Measurements from ENCODE around the gene PTPRB. TPM values are rescaled to one million over a fixed set of nuclear protein-coding genes. Genes with fewer than 3 reads are reported as not detected.

The PTPRB gene
- total RNA-seq, 1 experiment from 2014 or later, result 0.33 TPM

GRCh38 chr12:70619471-70620152, 17.6 kb downstream of the PTPRB start:
- no peak for ATAC-seq
- CTCF ChIA-PET, result no interaction called here
- DNase-seq (ENCODE audit: low read depth, low spot score), result no peak
- no peak for TF ChIP-seq REST (IDR thresholded peaks at IDR 0.05; ENCODE audit: insufficient read depth in 1 of 2, low read depth in 2 of 2, low read length in 1 of 2)
- no peak for TF ChIP-seq CTCF (IDR thresholded peaks at IDR 0.05)
- TF ChIP-seq TCF7L2 (IDR thresholded peaks at IDR 0.05; ENCODE audit: low read depth, low read length), result no peak
- TF ChIP-seq SIN3A (IDR thresholded peaks at IDR 0.05; ENCODE audit: borderline replicate concordance, insufficient read depth, low read depth, low read length), result no peak
- no peak for TF ChIP-seq POLR2AphosphoS5 (IDR thresholded peaks at IDR 0.05; ENCODE audit: low read depth, low read length)
- no peak overlapping the region for H3K27ac ChIP-seq (ENCODE audit: low read length)
- POLR2A ChIA-PET, result interaction anchor here (0.6 kb wide), 1 partner anchor 515 kb away, joined by 9 read pairs; no protein-coding TSS in a partner anchor
- H3K36me3 ChIP-seq (ENCODE audit: control insufficient read depth, insufficient read depth, low read length), result no peaks in the 10 kb centered on the region
- no TSS peak for BruUV-seq (replicated peaks)
- H3K4me1 ChIP-seq (ENCODE audit: control insufficient read depth, insufficient read depth, low read length), result no peaks in the 10 kb centered on the region
- H3K27me3 ChIP-seq (ENCODE audit: control insufficient read depth, insufficient read depth, low read length), result peaks cover 3% of the 10 kb centered on the region; the same call in 1 of the 2 replicates
- no peaks in the 10 kb centered on the region for H3K9me3 ChIP-seq (ENCODE audit: control insufficient read depth, insufficient read depth, low read depth, low read length)
- in situ Hi-C loops (cut with HindIII; ENCODE audit: low pct_unique_long_range_greater_than_20kb, low sequenced_read_pairs) (no loop called here), intact Hi-C loops (cut with micrococcal nuclease; ENCODE audit: unreplicated experiment) (no loop called here)
- H3K4me3 ChIP-seq (ENCODE audit: low read depth in 2 of 2, low read length in 2 of 2), result no peak overlapping the region

GRCh38 chr12:70618371-70618770, 18.9 kb downstream of the PTPRB start:
- CTCF ChIA-PET, result no interaction called here

More at GRCh38 chr12:70618371-70618770, 18.9 kb downstream of the PTPRB start:
- H3K36me3 ChIP-seq (ENCODE audit: control insufficient read depth, insufficient read depth, low read length), result no peaks in the 10 kb centered on the region
- no peaks in the 10 kb centered on the region for H3K4me1 ChIP-seq (ENCODE audit: control insufficient read depth, insufficient read depth, low read length)
- POLR2A ChIA-PET, result no interaction called here
- TF ChIP-seq CTCF (IDR thresholded peaks at IDR 0.05) (no peak), REST (IDR thresholded peaks at IDR 0.05; ENCODE audit: insufficient read depth in 1 of 2, low read depth in 2 of 2, low read length in 1 of 2) (no peak), TCF7L2 (IDR thresholded peaks at IDR 0.05; ENCODE audit: low read depth, low read length) (no peak), SIN3A (IDR thresholded peaks at IDR 0.05; ENCODE audit: borderline replicate concordance, insufficient read depth, low read depth, low read length) (no peak), POLR2AphosphoS5 (IDR thresholded peaks at IDR 0.05; ENCODE audit: low read depth, low read length) (no peak)
- intact Hi-C loops (cut with micrococcal nuclease; ENCODE audit: unreplicated experiment) (no loop called here), in situ Hi-C loops (cut with HindIII; ENCODE audit: low pct_unique_long_range_greater_than_20kb, low sequenced_read_pairs) (no loop called here)
- BruUV-seq (replicated peaks), result no TSS peak
- no peak overlapping the region for H3K4me3 ChIP-seq (ENCODE audit: low read depth in 2 of 2, low read length in 2 of 2)
- DNase-seq (ENCODE audit: low read depth, low spot score) (no peak), ATAC-seq (no peak)
- no peaks in the 10 kb centered on the region for H3K9me3 ChIP-seq (ENCODE audit: control insufficient read depth, insufficient read depth, low read depth, low read length)
- peaks cover 3% of the 10 kb centered on the region; the same call in 1 of the 2 replicates for H3K27me3 ChIP-seq (ENCODE audit: control insufficient read depth, insufficient read depth, low read length)
- H3K27ac ChIP-seq (ENCODE audit: low read length), result no peak overlapping the region

Data from Panc1 (cell line).